NCI-H2196 treated with DMSO at 0.1 percent for 48 hours (cell line): ENCODE measurements around the gene SMIM12.

Experiments used
- DNase-seq: peaks from one replicate; lab custom pipeline; 2025; ENCODE audit not compliant: unreplicated experiment; lab: John Stamatoyannopoulos, UW

Gene SMIM12, protein sequence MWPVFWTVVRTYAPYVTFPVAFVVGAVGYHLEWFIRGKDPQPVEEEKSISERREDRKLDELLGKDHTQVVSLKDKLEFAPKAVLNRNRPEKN

DNA sequence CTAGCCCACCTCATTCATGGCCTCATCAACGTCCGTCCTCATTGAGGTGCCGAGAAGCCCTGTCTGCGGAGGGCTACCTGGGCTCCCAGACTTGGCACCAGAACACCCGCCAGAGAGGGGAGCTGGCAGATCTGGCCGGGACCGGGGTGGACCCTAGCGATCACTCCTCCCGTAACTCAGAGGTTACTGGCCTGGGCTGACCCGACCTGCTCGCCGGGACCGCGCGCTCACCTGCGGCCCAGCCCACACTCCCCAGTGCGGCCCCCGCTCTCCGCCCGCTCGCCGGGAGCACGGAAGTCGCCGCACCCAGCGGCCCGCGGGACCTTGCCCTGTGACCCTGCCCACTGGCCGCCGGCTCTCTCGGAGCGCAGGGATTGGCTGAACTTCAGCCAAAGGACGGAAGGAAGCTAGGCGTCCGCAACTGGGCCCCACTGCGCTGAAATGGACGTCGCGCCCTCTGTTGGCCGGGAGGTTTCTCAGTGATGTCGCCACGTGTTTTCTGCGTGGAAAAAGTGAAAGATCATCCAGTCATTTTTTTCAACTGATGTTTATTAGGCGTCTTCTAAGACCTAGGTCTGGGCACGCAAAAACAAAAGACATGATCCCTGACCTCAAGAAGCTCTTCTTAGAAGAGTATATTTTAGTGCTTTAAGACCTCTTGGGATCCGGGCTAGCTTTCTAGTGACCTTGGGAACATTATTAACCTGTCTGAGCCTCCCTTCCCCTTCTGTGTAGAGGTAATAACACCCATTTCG lies at the start of gene SMIM12:
SMIM12 (minus strand) TSS at position 304 of the 755 bp plus-strand sequence. CDS start 3,772 bp downstream, outside the sequence.
- DNase-seq, result peak; percentile 92

DNA sequence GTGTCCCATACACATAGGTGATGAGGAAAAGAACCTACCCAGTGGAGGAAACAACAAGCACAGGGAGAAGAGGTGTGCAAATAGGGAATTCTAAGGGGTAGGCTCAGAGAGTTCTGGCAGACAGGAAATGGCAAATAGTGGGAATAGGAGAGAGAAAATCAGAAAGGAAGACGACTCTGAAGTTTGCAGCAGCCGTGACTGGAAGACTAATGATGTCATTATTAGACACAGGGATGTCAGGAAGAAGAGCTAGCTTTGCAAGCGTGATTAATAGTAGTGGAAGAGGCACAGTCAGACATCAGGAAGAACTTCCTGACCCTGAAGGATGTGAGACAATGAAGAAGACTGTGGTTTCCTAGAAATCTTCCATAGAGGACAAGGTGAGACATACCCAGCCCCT lies 48.8 kb upstream of the SMIM12 start:
- DNase-seq, result no peak

DNA sequence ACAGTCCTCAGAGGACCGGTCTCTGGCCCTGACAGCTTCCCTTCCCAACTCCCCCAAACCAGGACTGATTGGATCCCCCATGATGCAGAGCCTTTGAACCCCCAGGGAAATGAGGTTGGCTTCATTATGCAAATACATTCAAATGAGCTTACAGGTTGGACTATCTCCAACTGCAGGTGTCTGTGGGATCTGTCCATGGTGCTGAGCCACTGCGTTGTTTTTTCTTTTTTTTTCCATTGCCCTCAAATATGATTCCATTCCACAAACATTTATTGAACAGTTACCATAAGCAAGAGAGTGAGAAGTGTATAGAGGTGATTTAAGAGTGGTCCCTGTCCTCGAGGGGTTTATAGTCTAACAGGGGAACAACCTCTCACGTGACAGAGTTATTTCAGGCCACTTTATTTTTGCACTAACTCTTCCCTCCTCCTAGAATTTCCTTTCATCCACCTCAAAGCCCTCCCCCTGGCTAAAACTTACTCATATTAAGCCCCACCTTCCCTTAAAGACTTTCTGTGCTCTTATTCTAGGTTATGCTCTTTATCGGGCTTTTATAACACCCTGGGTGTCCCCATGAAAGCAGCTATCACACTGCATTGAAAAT lies 48.0 kb upstream of the SMIM12 start:
- DNase-seq, result no peak

DNA sequence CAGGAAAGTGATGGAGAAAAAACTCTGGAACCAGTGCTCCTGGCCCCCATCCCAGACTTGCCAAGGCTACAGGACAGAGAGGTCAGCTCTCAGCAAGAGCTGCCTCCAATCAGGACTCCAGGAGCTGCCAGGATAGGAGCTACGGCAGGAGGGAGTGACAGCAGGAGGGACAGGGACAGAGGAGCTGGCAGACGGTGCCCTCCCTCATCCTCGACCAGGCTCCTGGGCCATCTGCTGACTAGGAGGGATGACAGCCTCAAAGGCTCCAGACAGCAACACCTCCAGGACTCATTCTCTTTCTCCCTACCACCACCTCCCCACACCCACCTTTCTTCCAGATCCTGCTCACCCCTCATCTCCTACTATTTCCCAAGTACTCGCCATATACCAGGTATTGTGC lies 47.2 kb upstream of the SMIM12 start:
- no peak for DNase-seq

DNA sequence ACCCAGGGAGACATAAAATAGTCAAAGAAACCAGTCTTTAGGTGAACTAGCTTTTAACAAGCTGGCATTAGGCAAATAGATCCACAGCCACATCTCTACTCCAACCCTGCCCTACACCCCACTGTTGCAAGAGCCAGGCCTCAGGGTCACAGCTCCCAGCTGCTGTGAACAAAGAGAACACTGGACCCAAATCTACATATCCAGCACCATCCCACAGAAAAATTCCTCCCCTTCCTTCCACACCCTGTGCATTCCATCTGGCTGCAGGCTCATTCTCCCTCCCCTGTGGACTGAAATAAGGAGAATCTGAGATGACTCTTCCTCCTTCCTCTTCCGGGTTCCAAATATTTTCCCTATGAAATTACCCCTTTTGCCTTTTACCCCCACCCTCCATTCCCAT lies 46.7 kb upstream of the SMIM12 start:
- DNase-seq, result no peak

DNA sequence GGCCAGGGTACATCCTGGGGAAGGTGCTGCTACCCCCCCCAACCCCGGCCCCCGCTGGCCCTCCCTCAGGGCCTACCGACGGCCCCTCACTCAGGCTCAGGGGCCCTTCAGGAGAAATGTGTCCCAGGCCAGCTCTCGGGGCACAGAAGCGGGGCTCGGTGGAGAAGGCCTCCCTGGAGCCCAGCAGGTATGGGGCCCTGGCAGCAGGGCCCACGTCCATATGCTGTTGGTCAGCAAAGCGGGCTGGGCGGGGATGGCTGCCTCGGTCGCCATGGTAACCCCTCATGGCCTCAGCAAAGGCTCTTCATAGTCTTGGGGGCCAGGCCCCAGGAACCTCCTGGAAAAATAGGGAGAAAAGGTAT lies 45.5 kb upstream of the SMIM12 start:
- no peak for DNase-seq

DNA sequence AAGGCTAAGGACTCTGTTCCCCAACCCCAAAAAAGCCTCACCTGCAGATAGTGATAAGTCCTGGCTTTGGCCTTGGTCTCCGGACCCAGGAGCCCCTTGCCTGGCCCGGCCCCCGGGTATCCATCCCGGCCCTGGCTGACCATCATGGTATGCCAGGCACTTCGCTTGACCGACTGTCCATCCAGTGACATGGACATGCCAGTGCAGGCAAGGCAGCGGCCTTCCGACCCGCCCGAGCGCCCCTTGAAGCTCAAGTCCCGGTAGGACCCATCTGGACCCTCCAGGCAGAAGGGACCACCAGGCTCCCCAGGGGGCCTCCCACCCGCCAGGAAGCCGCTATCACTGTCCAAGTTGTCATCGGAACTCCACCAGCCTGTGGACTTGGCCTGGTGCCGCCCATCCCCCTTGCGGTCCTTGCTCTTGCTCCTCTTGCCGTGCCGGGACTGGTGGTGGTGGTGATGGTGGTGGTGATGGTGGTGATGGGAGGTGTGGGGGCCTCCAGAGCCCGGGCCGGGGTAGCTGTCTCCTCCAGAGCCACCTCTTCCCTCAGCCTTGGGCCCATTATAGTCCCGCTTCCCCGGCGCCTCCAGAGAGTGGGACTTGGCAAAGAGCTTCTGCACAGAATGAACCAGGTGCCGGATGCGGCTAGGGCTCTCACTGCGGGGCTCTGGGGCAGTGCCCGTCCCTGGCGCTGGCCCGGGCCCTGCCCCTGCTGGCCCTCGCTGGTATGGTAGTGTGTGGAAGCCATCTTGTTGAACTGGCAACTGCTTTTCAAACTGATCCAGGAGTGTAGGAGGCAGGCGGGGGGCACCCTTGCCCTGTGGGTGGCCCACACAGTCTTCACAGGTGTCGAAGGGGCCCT lies 44.9 kb upstream of the SMIM12 start:
- no peak for DNase-seq

DNA sequence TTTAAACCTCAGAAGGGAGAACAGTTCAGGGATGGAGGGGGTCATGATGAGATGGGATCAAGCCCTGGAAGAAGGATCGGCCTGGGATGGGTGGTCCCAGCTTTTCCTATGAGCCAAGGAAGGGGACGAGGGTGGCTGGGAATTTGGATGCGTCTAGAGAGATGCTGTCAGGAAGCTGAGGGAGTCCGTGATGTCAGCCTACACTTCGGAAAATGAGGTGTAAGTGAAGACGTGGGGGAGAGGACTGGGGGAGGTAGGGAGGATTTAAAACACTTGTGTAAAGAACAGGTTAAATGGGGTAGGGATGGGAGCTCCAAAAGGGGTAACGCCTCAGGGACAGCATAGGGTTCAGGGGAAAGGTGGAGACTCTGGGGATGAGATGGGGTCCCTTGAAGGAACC lies 42.4 kb upstream of the SMIM12 start:
- DNase-seq, result no peak

DNA sequence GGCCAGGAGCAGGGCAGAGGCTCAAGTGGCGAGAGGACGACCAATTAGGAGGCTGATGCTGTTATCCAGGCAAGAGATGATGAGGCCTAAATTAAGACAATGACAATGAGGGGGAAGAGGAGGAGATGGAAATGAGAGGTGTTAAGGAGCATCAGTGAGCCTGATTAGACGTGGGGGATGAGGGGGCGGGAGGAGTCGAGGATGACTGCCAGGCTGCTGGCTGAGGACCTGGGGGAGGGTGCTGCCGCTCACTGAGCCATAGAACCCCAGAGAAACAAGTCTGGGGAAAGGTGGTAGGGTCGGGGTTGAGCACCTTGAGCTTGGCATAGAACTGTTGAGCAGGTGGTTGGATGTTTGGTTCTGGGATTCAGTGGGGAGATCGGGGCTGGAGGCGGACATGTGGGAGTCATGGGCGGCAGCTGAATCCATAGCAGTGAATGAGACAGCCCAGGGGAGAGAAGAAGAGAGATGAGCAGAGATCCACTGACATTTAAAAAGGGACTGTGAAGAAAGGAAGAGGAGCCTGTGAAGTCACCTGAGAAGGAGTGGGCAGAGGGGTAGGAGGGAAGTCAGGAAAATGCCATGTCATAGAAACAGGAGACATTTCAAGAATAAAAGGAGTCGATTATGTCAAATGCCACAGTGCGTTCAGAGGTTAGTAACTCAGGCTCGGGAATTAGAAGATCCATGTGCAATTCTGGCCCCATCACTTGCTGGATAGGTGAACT lies 41.4 kb upstream of the SMIM12 start:
- no peak for DNase-seq

DNA sequence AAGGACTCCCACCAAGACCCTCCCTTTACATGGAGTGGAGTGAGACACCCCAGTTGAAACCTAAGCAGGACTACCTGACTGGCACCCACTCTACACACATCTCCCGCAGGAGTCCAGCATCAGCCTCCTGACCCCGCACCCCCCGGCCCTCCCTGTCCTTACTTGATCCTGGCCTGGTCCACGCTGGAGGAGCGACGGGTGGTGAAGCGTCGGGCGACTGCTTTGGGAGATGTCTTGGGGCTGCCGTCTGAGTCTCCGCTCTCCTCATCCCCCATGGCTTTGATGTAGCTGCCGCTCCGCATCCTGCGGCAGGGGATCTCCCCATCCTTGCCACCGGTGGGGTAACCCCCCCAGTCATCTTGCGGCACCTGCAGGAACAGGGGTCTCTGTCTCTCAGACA lies 40.4 kb upstream of the SMIM12 start:
- DNase-seq, result no peak

DNA sequence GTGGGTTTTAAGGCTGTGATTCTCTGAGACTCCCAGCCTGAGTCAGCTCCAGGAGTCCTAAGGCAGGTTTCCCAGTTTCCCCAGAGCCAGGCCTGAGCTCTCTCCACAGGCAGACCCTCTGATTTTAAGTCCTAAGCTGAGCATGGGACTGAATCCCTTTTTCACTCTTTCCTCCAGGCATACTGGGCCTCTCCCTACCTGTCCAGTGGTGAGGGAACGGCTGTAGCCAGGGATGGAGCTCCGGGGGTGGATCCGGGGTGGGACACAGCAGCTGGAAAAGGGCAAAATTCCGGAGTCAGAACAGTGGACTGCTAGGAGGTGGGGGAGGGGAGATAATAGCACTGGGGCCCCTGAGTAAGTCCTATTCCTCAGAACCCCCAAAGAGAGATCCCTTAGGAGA lies 39.9 kb upstream of the SMIM12 start:
- DNase-seq, result no peak

DNA sequence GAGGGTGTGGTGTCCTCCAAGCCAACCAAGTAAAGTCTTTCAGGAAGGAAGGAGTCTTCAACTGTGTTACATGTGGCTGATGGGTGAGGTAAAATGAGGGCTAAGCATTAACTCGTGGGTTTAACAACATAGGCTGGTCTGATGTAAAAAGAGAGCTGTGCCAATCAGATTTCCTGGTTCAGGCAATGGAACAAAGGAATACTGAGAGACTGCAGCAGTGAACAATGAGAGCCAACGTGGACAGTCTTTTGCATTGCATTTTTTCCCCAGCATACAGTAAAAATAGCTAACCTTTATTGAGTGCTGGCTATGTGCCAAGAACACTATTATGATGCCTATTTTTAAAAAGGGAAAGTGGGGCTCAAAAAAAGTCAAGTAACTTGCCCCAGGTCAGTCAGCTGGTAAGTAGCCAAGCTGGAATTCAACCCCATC lies 38.8 kb upstream of the SMIM12 start:
- no peak for DNase-seq

DNA sequence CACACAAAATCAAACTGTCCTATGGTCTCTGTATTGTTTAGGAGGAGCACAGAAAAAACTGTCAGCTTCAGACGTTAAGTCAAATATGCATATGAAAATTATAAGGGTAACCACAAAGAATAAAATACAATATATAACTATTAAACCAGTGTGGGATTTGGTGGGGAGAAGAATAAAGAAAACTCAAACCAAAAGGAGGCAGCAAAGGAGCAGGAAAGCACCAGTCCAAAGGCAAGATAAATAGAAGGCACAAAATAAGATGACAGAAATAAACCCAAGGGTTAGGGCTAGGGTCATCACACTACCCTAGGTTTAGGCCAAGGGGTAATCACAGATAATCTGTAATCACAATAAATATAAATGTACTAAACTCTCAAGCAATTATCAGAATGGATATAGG lies 37.1 kb upstream of the SMIM12 start:
- DNase-seq, result no peak

DNA sequence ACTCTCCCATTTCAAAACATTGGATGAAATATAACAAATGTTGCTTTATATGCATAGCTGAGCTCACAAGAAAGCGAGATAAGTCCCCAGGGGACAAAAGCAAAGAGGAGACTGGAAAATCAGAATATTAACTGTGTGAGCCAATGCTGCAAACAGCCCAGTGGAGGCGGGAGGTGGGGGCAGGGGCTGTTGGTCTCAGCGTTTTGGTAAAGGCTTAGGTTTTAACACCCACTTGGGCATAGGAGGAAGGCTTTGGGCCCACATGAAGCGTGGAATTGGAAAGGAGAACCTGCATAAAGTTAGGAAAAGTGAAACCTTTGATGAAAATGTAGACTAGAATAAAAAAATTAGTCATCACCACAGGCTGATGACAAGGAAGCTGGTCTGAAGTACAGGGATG lies 30.2 kb upstream of the SMIM12 start:
- no peak for DNase-seq

DNA sequence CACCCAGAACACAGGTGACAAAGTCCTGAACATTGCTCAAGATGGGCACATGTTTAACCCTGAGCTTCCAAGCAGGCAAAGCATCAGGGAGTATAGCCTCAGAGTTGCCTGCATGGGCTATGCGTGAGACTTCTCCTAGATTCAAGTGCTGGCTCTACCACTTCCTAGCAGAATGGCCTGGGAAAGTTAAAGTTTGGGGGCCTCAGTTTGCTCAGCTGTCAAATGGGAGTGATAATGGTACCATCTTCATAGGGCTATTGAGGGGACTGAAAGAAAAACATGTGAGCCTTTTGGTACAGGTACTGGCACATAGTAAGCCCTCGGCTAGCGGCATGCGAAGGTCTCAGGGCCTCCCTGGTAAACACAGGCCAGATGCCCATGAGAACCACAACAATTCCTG lies 28.0 kb upstream of the SMIM12 start:
- DNase-seq, result no peak

DNA sequence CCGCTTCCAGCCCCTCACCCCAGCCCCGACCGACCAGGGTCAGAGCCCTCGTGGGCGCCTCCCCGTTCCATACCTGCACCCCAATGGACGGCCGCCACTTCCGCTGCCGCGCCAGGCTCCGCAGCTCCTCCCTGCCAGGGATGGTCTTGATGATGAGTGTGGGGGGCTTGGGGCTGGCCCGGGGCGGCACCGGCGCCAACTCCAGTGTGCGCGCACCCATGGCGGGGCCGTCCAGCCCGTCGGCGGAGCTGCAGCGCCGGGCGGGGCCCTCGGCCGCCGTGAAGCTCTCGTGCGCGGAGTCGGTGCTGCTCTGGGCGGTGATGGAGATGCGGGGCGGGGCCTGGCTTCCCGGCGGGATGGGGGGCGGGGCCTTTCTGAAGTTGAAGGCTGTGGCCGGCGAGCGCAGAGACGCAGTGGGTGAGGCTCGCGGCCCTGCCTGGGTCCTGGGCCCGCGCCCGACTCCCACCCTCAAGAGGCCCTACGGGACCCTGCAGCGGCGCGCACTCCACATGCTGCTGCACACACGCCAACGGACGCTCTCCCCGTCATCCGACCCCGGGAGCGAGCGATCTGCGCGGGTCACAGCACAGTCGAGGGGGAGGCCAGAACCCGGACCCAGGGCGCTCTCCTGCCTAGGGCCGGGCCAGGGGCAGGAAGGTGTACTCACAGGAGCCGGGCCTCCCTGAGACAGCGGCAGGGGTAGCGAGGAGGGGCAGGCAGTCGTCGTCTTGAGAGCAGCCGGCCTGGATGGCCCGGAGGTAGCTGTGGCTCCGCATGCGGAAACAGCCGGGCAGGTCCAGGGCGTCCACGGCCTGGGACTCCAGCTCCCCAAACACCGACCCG lies 26.1 kb upstream of the SMIM12 start:
- DNase-seq, result no peak

DNA sequence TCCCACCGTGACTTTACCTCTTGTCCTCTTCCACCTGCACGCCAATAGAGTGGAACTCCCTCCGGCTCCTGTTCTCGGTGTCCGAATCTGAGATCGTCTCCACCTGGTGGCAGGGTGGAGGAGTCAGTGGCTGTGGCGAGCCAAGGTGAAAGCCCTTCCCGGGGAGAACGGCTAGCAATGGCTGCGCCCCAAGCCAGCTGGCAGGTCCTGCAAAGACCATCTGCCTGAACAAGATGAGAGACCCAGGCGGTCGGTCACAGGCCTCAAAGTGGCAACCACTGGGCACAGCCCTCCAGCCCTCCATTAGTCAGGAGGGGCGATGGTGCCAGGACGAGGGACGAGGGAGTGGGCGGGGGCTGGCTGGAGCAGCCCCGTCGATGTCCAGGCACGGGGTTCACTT lies 25.4 kb upstream of the SMIM12 start:
- DNase-seq, result no peak

DNA sequence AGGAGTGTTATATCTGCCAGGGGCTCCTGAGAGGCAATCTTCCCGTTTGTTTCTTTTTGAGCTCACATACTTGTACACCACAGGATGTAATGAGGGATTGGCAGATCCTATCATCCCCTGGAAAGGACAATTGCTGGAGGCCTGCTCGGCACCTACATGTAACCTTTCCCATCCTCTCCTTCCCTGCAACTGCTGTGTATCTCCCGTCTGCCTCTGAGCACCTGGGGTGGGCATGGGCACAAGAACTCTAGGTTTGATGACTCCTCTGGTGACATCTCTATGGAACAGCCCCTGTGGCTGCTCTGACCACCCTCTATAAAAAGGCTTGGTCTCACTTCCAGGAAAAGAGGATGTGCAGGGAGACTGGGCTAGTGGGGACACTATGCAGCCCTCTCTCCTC lies 25.0 kb upstream of the SMIM12 start:
- no peak for DNase-seq

DNA sequence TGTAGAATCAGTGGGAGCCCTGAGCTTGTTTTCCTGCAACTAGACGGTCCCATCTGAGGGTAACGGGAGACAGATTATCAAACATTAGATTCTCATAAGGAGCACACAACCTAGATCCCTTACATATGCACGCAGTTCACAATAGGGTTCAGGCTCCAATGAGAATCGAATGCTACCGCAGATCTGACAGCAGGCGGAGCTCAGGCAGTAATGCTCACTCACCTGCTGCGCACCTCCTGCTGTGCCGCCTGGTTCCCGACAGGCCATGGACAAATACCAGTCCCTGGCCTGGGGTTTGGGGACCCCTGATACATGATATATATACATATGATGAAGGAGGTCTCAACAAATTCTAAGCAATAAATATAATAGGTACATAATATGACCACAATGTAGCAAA lies 19.7 kb upstream of the SMIM12 start:
- no peak for DNase-seq

DNA sequence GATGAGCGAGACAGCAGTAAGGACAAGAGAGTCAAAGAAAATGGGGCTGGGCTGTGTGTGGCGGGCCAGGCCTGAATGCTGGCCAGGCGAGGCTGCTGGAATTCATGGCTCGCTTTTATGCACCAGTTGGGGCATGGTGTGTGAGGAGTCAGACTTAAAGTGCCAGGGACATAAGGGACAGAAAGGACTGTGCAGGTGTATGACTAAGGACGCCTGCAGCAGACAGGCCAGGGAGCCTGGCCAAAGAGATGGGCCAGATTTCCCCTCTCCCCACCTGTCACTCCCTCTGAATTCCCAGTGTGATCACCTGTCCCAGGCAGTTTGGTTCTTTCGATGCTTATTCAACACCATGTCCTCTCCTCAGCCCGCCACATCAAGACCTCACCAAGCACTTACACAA lies 16.9 kb upstream of the SMIM12 start:
- DNase-seq, result no peak
